GM18870 (cell line): Measurements from ENCODE around the gene TPST1.
"Not testable (repeated sequence)": the region's sequence is repeated elsewhere in the genome, so short reads cannot be mapped to it uniquely, and the experiment has no call there.

Experiments used
- ATAC-seq: cut with Tn5 transposase; IDR thresholded peaks from one replicate; pipeline ENCODE4 v1.9.1; 2021; ENCODE audit warnings: moderate library complexity; ENCODE audit not compliant: unreplicated experiment

The TPST1 gene

GRCh38 chr7:66324985-66325384, 119.9 kb downstream of the TPST1 start:
- ATAC-seq: not testable (repeated sequence)

- no peak for ATAC-seq
These were observed 121.5 kb downstream of the TPST1 start for GRCh38 chr7:66326501-66327215.

GRCh38 chr7:66330961-66331360, 125.8 kb downstream of the TPST1 start:
- ATAC-seq: no peak

GRCh38 chr7:66331883-66332282, 126.7 kb downstream of the TPST1 start:
- ATAC-seq: no peak

GRCh38 chr7:66333443-66333842, 128.3 kb downstream of the TPST1 start:
- ATAC-seq: no peak

- no peak for ATAC-seq
These were observed 130.2 kb downstream of the TPST1 start for GRCh38 chr7:66335318-66335717.

- no peak for ATAC-seq
These were observed 131.6 kb downstream of the TPST1 start for GRCh38 chr7:66336760-66337159.

GRCh38 chr7:66339141-66339540, 134.0 kb downstream of the TPST1 start:
- ATAC-seq: no peak

GRCh38 chr7:66344166-66344565, 139.0 kb downstream of the TPST1 start:
- ATAC-seq: no peak

GRCh38 chr7:66348531-66348930, 143.4 kb downstream of the TPST1 start:
- no peak for ATAC-seq

- no peak for ATAC-seq
These were observed 143.8 kb downstream of the TPST1 start for GRCh38 chr7:66348959-66349358.

GRCh38 chr7:66352071-66352470, 146.9 kb downstream of the TPST1 start:
- ATAC-seq: no peak

- no peak for ATAC-seq
These were observed 148.4 kb downstream of the TPST1 start for GRCh38 chr7:66353547-66353946.

- ATAC-seq: no peak
These were observed 150.6 kb downstream of the TPST1 start for GRCh38 chr7:66355756-66356155.

- ATAC-seq: no peak
These were observed 151.2 kb downstream of the TPST1 start for GRCh38 chr7:66356277-66356721.

GRCh38 chr7:66357087-66357486, 152.0 kb downstream of the TPST1 start:
- no peak for ATAC-seq

- ATAC-seq: no peak
These were observed 154.6 kb downstream of the TPST1 start for GRCh38 chr7:66359656-66360211.

GRCh38 chr7:66362136-66362535, 157.0 kb downstream of the TPST1 start:
- ATAC-seq: no peak

GRCh38 chr7:66363635-66364034, 158.5 kb downstream of the TPST1 start:
- no peak for ATAC-seq

GRCh38 chr7:66365031-66365430, 159.9 kb downstream of the TPST1 start:
- ATAC-seq: not testable (repeated sequence)

- no peak for ATAC-seq
These were observed 166.1 kb downstream of the TPST1 start for GRCh38 chr7:66371096-66371824.
